Cortex of kidney (tissue), 1 donor: ENCODE measurements around the gene SPATA9.
"Not testable (repeated sequence)": the region's sequence is repeated elsewhere in the genome, so short reads cannot be mapped to it uniquely, and the experiment has no call there.

Source experiments
- DNase-seq: peaks from one replicate; lab custom pipeline; 2025; lab: John Stamatoyannopoulos, UW

SPATA9 gene

DNA sequence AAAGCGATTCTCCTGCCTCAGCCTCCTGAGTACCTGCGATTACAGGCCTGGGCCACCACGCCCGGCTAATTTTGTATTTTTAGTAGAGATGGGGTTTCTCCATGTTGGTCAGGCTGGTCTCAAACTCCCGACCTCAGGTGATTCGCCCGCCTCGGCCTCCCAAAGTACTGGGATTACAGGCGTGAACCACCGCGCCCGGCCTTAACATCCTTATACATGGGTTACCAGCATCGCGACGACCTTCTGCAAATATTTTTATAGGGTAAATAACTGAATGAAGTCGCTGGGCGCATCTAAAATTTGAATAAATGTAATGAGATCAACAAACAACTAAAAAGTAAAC, 36.6 kb downstream of the SPATA9 start:
- not testable (repeated sequence) for DNase-seq

- DNase-seq, result no peak
Observed at GRCh38 chr5:95644351-95645042, 38.3 kb downstream of the SPATA9 start.

- DNase-seq, result no peak
Observed at GRCh38 chr5:95643152-95643551, 39.6 kb downstream of the SPATA9 start.

DNA sequence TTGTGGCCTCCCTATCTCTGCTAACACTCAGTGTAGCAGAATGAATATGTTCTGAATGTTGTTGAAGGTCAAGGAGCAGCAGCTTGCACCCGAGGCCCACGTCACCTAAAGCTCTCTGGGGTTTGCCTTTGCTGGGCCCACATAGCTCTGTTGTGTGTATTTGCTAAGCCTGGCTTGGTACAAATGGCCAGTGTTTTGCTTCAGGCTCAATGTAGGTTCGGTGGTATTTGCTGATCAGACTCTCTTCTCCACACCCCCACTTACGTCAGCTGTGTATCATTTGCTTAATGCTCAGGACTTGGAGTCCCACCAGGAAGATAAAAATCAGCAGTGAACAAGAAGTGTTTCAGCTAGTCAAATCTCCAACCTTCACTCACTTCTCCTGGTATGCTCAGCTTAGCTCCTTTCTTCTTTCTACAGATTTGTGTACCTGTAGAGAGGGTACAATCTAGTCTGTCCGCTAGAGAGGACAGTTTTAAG, 41.0 kb downstream of the SPATA9 start:
- DNase-seq, result no peak

DNA sequence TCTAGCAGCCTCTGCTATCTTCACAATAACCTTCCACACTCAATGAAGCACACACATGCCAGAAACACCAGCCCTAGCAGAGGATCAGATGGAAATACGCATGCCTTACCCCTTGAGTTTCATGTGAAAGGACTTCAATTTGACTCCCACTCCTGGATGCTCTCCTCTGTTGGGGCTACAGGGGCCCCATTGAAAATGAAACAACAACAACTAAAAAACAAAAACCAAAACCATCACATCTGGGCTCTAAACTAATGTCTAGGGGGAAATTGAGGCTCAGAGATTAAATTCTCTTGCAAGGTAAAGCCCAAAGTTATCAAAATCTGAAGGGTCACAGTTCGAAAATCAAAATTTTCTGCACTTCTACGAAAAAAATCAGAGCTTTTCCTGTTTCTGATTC, 44.2 kb downstream of the SPATA9 start:
- no peak for DNase-seq

- DNase-seq, result no peak
Observed at GRCh38 chr5:95634081-95634480, 48.7 kb downstream of the SPATA9 start.

- no peak for DNase-seq
Observed at GRCh38 chr5:95633671-95634070, 49.1 kb downstream of the SPATA9 start.

DNA sequence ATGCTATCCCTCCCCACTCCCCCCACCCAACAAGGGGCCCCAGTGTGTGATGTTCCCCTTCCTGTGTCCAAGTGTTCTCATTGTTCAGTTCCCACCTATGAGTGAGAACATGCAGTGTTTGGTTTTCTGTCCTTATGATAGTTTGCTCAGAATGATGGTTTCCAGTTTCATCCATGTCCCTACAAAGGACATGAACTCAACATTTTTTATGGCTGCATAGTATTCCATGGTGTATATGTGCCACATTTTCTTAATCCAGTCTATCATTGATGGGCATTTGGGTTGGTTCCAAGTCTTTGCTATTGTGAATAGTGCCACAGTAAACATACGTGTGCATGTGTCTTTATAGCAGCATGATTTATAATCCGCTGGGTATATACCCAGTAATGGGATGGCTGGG, 49.8 kb downstream of the SPATA9 start:
- DNase-seq, result not testable (repeated sequence)

DNA sequence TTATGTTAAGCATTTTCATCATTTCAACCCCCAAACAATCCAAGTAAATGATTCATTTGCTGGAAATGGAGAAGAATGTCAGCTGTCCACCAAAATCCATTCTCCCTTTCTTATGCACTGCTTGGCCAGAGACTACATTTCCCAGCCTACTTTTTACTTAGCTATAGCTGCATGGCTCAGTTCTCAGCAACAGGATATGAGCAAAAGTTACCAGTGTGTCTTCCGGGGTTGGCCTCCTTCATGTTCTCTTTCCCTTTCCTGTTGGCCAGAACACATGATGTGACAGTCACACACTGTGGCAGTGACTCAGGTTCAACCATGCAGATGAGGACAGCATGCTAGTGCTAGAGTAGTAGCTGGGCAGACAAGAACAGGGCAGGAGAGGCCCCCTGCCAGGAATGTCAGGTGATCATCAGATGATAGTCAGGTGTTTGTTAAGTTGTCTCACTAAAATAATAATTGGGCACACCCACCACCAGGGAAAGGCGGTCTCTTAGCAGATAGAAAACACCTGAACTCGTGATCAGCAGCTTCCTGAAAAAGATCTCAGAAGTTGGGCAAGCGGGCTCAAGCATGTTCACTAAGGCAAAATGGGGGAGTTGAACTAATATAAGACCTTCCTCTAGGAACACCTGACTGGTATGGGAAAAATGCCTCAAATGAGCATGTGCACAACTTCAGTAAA, 50.7 kb downstream of the SPATA9 start:
- no peak for DNase-seq

- DNase-seq, result no peak
Observed at GRCh38 chr5:95631255-95631958, 51.4 kb downstream of the SPATA9 start.

- no peak for DNase-seq
Observed at GRCh38 chr5:95630394-95630917, 52.3 kb downstream of the SPATA9 start.

GRCh38 chr5:95628933-95629332, 53.9 kb downstream of the SPATA9 start:
- no peak for DNase-seq

DNA sequence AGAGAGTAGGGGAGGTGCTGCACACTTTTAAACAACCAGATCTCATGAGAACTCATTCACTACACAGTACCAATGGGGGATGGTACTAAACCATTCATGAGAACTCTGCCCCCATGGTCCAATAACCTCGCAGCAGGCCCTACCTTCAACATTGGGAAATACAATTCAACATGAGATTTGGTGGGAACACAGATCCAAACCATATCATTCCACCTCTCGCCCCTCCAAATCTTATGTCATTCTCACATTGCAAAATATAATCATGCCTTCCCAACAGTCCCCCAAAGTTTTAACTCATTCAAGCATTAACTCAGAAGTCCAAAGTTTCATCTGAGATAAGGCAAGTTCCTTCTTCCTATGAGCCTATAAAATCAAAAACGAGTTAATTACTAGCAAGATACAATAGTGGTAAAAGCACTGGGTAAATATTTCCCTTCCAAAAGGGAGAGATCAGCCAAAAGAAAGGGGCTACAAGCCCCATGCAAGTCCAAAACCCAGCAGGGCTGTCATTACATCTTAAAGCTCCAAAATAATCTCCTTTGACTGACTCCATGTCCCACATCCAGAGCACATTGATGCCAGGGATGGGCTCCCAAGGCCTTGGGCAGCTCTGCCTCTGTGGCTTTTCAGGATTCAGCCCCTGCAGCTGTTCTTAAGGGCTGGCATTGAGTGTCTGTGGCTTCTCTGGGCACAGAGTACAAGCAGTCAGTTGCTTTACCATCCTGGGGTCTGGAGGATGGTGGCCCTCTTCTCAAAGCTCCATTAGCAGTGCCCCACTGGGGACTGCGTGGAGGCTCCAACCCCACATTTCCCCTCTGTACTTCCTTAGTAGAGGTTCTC, 54.6 kb downstream of the SPATA9 start:
- DNase-seq, result no peak

GRCh38 chr5:95626701-95627100, 56.1 kb downstream of the SPATA9 start:
- no peak for DNase-seq

GRCh38 chr5:95624368-95624767, 58.4 kb downstream of the SPATA9 start:
- DNase-seq, result no peak

GRCh38 chr5:95623706-95624105, 59.1 kb downstream of the SPATA9 start:
- no peak for DNase-seq

DNA sequence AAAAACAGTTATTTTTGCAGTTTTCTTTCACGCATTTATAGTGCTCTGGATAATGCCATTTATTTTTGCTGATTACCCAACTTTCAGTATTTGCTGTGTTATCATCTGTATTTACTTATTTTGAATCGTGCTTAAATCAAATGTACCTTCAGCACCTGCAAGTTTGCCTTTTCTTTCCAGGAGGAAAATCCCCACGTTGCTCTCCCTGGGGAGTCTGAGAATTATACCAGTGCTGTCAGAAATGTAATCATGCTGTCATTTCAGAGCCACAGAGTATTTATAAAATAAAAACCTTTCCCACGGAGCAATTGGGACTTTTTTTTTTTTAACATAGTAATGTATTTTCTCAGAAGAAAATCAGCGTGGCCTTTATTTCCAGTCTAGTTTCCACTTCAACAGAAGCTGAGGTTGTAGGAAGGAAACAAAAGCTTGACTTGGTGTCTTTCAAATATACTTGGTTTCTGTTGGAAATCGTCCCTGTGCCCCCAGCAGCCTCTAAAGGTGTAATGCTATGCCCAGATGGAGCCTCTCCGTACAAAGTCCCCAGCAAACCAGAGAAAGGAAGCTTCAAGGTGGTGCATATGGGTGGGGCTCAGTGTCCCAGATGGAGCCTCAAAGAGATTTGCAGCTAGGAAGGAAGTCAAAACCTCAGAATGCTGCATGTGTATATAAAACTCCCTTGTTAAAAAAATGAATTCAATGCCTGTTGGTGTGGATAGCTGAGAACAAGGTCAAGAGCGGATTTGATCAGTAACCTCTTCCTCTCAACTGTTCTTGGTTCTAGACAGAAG, 60.8 kb downstream of the SPATA9 start:
- DNase-seq, result no peak

DNA sequence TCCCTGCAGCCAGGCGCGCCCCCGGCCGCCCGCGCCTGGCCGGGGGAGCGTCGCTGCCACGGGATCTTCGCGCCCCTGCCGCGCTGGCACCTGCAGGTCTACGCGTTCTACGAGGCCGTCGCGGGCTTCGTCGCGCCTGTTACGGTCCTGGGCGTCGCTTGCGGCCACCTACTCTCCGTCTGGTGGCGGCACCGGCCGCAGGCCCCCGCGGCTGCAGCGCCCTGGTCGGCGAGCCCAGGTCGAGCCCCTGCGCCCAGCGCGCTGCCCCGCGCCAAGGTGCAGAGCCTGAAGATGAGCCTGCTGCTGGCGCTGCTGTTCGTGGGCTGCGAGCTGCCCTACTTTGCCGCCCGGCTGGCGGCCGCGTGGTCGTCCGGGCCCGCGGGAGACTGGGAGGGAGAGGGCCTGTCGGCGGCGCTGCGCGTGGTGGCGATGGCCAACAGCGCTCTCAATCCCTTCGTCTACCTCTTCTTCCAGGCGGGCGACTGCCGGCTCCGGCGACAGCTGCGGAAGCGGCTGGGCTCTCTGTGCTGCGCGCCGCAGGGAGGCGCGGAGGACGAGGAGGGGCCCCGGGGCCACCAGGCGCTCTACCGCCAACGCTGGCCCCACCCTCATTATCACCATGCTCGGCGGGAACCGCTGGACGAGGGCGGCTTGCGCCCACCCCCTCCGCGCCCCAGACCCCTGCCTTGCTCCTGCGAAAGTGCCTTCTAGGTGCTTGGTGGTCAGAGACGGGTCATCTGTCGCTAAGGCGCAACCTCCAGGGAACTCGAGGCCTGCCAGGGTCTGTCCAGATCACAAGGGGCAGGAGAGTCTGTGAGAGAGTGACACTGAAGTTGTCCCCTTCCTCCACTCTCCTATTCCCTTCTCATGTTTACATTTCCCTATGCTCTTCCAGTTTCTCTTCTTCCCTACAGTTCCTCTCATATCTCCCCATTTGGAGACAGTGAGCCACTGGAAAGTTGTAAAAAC, 61.6 kb downstream of the SPATA9 start:
- DNase-seq, result no peak

DNA sequence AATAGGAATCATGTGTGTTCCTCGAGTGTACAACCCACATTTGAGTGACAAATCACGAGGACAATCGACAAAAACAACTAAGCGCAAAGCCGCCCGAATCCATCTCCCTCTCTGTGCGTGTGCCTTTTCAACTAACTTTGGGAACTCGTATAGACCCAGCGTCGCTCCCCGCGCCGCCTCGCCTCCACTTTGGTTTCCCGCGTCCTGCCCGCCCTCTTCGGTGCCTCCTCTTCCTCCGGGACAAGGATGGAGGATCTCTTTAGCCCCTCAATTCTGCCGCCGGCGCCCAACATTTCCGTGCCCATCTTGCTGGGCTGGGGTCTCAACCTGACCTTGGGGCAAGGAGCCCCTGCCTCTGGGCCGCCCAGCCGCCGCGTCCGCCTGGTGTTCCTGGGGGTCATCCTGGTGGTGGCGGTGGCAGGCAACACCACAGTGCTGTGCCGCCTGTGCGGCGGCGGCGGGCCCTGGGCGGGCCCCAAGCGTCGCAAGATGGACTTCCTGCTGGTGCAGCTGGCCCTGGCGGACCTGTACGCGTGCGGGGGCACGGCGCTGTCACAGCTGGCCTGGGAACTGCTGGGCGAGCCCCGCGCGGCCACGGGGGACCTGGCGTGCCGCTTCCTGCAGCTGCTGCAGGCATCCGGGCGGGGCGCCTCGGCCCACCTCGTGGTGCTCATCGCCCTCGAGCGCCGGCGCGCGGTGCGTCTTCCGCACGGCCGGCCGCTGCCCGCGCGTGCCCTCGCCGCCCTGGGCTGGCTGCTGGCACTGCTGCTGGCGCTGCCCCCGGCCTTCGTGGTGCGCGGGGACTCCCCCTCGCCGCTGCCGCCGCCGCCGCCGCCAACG, 62.5 kb downstream of the SPATA9 start, which contains the start of gene GPR150:
GPR150 (plus strand) TSS at position 58 of the 840 bp plus-strand sequence; CDS start at position 247, 189 bp downstream.
- no peak for DNase-seq
